ENCODE results near the gene AOAH.

Gene AOAH

GRCh38 chr7:36600314-36600682 lies 124.0 kb downstream of the AOAH start:
- H3K4me1 ChIP-seq, result no peaks in the 10 kb centered on the region
- H3K27me3 ChIP-seq, result no peaks in the 10 kb centered on the region
- TF ChIP-seq Cebpa-rat (IDR thresholded peaks at IDR 0.05), result no peak
- H3K9me3 ChIP-seq, result no peaks in the 10 kb centered on the region
- no peaks in the 10 kb centered on the region for H3K36me3 ChIP-seq
- H3K4me3 ChIP-seq, result no peak overlapping the region
- no peaks in the 10 kb centered on the region for H4K20me1 ChIP-seq
- H3K27ac ChIP-seq, result no peak overlapping the region
- H3K9ac ChIP-seq, result no peak overlapping the region
- H3K4me2 ChIP-seq, result no peak overlapping the region

DNA sequence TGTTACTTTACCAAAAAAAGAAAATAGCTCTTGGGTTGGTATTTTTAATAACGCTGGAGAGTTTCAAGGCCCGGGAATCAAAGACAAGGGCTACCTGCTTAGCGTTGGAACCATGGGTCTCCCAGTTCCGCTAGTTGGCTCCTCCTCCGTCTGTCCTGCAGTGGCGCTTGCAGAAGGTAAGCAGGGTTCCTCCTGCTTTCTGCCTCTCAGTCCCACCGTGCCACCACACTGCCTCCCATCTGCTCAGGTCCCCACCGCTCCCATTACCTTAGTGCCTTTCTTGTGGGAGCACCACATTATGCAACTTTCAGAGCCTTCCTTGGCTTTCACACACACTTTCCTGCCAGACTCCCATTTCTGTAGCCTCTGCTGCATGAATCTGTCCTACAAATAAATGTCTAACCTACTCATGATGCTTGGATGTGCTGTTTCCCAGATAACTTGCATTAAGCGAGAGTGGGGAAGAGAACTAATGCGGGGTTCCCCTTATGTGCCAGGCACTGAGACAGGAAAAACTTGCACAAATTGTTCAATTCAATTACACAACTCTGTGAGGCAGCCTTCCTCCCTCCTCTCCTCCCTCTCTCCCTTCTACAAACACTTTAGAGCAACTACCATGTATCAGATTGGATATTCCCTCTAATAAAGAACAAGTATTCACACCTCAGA lies 124.5 kb downstream of the AOAH start:
- no peaks in the 10 kb centered on the region for H3K27me3 ChIP-seq
- H3K9me3 ChIP-seq, result no peaks in the 10 kb centered on the region
- TF ChIP-seq Cebpa-rat (IDR thresholded peaks at IDR 0.05), result no peak
- no peaks in the 10 kb centered on the region for H3K4me1 ChIP-seq
- H3K36me3 ChIP-seq, result no peaks in the 10 kb centered on the region
- no peak overlapping the region for H3K9ac ChIP-seq
- H3K27ac ChIP-seq, result no peak overlapping the region
- H4K20me1 ChIP-seq, result no peaks in the 10 kb centered on the region
- H3K4me2 ChIP-seq, result no peak overlapping the region
- H3K4me3 ChIP-seq, result no peak overlapping the region

DNA sequence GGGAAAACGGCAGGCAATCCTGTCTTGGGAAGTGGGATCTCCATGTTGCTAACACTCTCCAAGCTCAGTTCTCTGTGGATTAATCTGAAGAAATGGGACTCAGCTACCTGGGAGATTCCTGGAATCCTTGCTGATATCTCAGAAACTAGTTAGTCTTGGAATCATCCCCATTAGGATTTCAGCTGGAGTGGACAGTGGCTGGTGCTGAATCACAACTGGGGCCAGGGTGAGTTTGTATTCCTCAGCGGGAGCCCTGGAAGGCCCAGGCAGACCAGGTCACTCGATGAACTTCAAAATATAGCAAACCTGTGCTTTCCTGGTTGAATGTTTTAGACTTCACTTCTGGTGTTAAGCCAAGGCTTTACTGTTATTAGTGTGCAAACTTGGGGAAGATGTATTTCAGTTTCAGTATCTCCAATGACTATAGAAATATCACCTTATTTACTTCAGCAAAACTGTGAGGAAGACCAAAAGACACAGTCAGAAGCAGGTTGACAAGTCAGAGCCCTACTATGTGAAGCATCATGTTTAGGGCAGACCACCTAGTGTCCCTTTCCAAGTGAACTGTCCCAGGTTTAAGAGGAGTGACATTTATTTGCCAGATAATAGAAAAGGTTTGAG lies 126.1 kb downstream of the AOAH start:
- Histone ChIP-seq H4K20me1 (no peaks in the 10 kb centered on the region), H3K9ac (no peak overlapping the region), H3K27ac (no peak overlapping the region), H3K4me1 (no peaks in the 10 kb centered on the region), H3K4me3 (no peak overlapping the region), H3K9me3 (no peaks in the 10 kb centered on the region), H3K4me2 (no peak overlapping the region), H3K27me3 (no peaks in the 10 kb centered on the region), H3K36me3 (no peaks in the 10 kb centered on the region)
- no peak for TF ChIP-seq Cebpa-rat (IDR thresholded peaks at IDR 0.05)

DNA sequence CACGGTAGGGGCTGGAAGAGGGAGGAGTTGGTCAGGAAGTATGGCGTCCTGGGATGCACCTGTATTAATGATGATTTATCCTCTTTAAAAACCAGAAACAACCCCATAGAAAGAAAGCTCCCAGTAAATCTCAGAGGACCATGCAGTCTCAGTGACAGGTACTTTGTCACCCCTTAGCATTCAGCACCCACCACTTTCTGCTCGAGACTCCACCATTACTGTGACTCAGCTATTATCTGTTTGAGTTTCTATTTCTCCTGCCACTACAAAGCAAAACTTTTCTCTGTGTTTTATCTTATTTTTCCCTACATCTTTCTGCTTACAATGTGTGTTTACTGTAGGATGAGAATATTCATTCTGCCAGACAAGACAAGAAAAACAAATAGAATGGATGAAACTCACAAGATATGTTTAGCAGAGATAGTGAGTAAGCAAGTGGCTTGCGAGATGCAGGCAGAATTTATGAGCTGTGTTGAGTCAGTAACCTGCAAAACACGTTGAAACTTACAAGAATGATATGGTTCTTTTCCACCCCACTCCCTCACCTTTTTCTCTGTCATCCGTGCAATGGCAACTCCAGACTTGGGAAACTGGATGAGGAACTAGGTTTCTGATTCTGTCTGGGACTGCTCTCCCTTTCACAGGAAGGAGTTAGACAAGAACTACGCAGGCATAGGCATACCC lies 127.1 kb downstream of the AOAH start:
- Histone ChIP-seq H3K9ac (no peak overlapping the region), H3K4me1 (no peaks in the 10 kb centered on the region), H3K4me2 (no peak overlapping the region), H3K36me3 (no peaks in the 10 kb centered on the region), H3K27ac (no peak overlapping the region), H3K9me3 (no peaks in the 10 kb centered on the region), H3K27me3 (no peaks in the 10 kb centered on the region), H4K20me1 (no peaks in the 10 kb centered on the region), H3K4me3 (no peak overlapping the region)
- TF ChIP-seq Cebpa-rat (IDR thresholded peaks at IDR 0.05), result no peak

DNA sequence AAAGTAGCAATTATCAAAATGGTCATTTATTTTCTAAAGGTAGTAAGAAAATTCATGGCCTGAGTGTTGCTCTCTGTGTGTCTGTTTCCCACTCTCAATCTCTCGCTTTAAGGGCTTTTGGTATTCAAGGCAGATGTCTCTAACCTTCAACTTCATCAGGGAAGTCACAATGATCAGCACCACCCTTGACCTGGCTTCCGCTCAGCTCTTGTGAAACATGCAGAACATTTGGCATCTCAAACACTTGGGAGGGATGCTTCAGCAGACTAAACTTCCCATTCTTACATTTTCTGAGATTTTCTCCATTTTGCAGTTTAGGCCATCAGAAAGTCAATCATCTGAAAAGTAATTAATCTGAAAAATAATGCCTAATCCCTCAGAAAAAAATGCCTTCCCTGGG lies 129.8 kb downstream of the AOAH start:
- H4K20me1 ChIP-seq, result no peaks in the 10 kb centered on the region
- H3K27ac ChIP-seq, result no peak overlapping the region
- no peak overlapping the region for H3K4me3 ChIP-seq
- no peak overlapping the region for H3K4me2 ChIP-seq
- no peaks in the 10 kb centered on the region for H3K4me1 ChIP-seq
- H3K36me3 ChIP-seq, result no peaks in the 10 kb centered on the region
- no peak for TF ChIP-seq Cebpa-rat (IDR thresholded peaks at IDR 0.05)
- H3K9me3 ChIP-seq, result no peaks in the 10 kb centered on the region
- H3K27me3 ChIP-seq, result no peaks in the 10 kb centered on the region
- H3K9ac ChIP-seq, result no peak overlapping the region

- no peaks in the 10 kb centered on the region for H3K4me1 ChIP-seq
- TF ChIP-seq Cebpa-rat (IDR thresholded peaks at IDR 0.05), result no peak
- no peaks in the 10 kb centered on the region for H3K27me3 ChIP-seq
- no peak overlapping the region for H3K9ac ChIP-seq
- H3K4me3 ChIP-seq, result no peak overlapping the region
- no peak overlapping the region for H3K27ac ChIP-seq
- H3K36me3 ChIP-seq, result no peaks in the 10 kb centered on the region
- no peaks in the 10 kb centered on the region for H3K9me3 ChIP-seq
- no peaks in the 10 kb centered on the region for H4K20me1 ChIP-seq
- H3K4me2 ChIP-seq, result no peak overlapping the region
Measured at GRCh38 chr7:36591636-36592035, 132.7 kb downstream of the AOAH start.

DNA sequence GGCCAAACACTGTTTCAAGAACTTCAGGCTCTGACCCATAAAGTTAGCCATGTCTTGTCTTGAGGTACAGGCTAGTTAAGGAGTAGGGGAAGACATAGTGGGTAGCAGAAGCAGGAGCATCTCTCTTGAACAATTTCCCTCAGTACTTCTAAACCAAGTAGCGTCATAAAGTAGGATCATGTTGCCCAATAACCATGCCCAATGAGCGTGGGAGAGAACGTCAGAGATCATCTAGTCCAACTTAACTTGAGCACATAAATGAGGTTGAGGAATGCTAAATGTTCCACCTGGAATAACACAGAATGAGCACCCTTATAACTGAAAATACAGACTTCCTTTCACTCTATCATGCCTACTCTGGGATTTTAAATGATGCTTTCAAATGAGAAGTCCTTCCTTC lies 134.9 kb downstream of the AOAH start:
- no peaks in the 10 kb centered on the region for H4K20me1 ChIP-seq
- no peaks in the 10 kb centered on the region for H3K36me3 ChIP-seq
- no peak overlapping the region for H3K4me3 ChIP-seq
- TF ChIP-seq Cebpa-rat (IDR thresholded peaks at IDR 0.05), result no peak
- no peak overlapping the region for H3K9ac ChIP-seq
- H3K9me3 ChIP-seq, result no peaks in the 10 kb centered on the region
- no peaks in the 10 kb centered on the region for H3K4me1 ChIP-seq
- no peak overlapping the region for H3K4me2 ChIP-seq
- H3K27ac ChIP-seq, result no peak overlapping the region
- H3K27me3 ChIP-seq, result no peaks in the 10 kb centered on the region

- Histone ChIP-seq H3K36me3 (no peaks in the 10 kb centered on the region), H3K9ac (no peak overlapping the region), H3K4me1 (no peaks in the 10 kb centered on the region), H3K27ac (no peak overlapping the region), H3K4me2 (no peak overlapping the region), H3K9me3 (0 out of 2 replicates have a peak, but pooled peaks cover 7% of the 10 kb centered on the region), H3K27me3 (no peaks in the 10 kb centered on the region), H3K4me3 (no peak overlapping the region), H4K20me1 (no peaks in the 10 kb centered on the region)
- no peak for TF ChIP-seq Cebpa-rat (IDR thresholded peaks at IDR 0.05)
Measured at GRCh38 chr7:36583318-36583717, 141.0 kb downstream of the AOAH start.

DNA sequence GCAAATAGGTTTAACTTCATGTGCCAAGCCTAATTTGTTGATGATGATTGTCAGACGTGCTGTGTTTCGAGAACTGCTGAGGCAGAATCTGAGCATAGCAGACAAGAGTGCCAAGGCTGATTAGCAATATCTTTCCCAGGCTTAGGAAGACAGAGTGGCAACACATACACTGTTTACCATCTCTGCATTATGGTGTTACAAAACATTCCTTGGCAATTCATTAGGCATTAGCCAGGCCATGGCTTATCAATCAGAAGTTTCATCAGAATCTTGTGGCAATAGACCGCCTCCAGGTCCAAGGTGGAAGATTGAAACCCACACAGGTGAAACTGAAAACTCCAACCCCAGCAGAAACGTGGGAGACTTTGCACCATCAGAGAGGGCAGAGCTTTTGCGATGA lies 148.5 kb downstream of the AOAH start:
- TF ChIP-seq Cebpa-rat (IDR thresholded peaks at IDR 0.05), result no peak
- H3K9me3 ChIP-seq, result peaks cover 11% of the 10 kb centered on the region
- H3K36me3 ChIP-seq, result no peaks in the 10 kb centered on the region
- H3K4me1 ChIP-seq, result peaks cover 5% of the 10 kb centered on the region
- no peaks in the 10 kb centered on the region for H4K20me1 ChIP-seq
- no peak overlapping the region for H3K4me2 ChIP-seq
- no peak overlapping the region for H3K9ac ChIP-seq
- H3K27me3 ChIP-seq, result no peaks in the 10 kb centered on the region
- no peak overlapping the region for H3K27ac ChIP-seq
- no peak overlapping the region for H3K4me3 ChIP-seq

GRCh38 chr7:36573066-36573465 lies 151.2 kb downstream of the AOAH start:
- no peak overlapping the region for H3K4me3 ChIP-seq
- TF ChIP-seq Cebpa-rat (IDR thresholded peaks at IDR 0.05), result no peak
- no peak overlapping the region for H3K4me2 ChIP-seq
- H4K20me1 ChIP-seq, result no peaks in the 10 kb centered on the region
- peaks cover 6% of the 10 kb centered on the region for H3K9me3 ChIP-seq
- peaks cover 12% of the 10 kb centered on the region for H3K4me1 ChIP-seq
- H3K36me3 ChIP-seq, result no peaks in the 10 kb centered on the region
- H3K27ac ChIP-seq, result no peak overlapping the region
- H3K9ac ChIP-seq, result no peak overlapping the region
- H3K27me3 ChIP-seq, result no peaks in the 10 kb centered on the region

Measured in BLaER1 (cell line).